IPS-18c (cell line): Measurements from ENCODE around the gene AQP9.
"Not testable (repeated sequence)": the region's sequence is repeated elsewhere in the genome, so short reads cannot be mapped to it uniquely, and the experiment has no call there.

Experiments
- H3K4me3 ChIP-seq: 2 replicates; pipeline ENCODE4 v1.7.0; 2013; ENCODE audit warnings: low read depth, mild to moderate bottlenecking, low read length, moderate library complexity; ENCODE audit not compliant: insufficient read depth
- H3K9me3 ChIP-seq: one replicate; pipeline ENCODE4 v1.6.1; 2013; ENCODE audit warnings: mild to moderate bottlenecking, low read length, moderate library complexity; ENCODE audit not compliant: control insufficient read depth, insufficient read depth

AQP9 gene

DNA sequence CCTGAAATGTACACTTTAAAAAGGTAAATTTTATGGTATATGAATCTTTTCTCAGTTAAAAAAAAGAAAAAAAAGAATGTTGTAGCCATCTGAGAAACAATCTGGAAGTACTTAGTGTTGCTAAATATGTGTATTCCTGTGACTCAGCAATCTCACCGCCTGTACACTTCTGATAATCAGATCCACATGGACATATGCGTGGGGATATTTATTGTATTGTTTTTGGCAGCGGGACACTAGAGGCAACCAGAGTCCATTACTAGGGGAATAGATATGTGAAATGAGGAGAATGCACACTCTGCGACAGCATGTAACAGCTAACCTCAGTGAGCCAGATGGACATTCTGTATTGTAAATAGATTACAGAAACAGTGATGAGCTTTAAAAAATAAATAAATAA, 65.4 kb downstream of the AQP9 start:
- peaks cover 2% of the 10 kb centered on the region for H3K9me3 ChIP-seq

GRCh38 chr15:58206151-58206550, 68.0 kb downstream of the AQP9 start:
- H3K4me3 ChIP-seq, result no peak overlapping the region
- H3K9me3 ChIP-seq, result peaks cover 2% of the 10 kb centered on the region

More for the DNA sequence above, 65.4 kb downstream of the AQP9 start:
- no peak overlapping the region for H3K4me3 ChIP-seq

DNA sequence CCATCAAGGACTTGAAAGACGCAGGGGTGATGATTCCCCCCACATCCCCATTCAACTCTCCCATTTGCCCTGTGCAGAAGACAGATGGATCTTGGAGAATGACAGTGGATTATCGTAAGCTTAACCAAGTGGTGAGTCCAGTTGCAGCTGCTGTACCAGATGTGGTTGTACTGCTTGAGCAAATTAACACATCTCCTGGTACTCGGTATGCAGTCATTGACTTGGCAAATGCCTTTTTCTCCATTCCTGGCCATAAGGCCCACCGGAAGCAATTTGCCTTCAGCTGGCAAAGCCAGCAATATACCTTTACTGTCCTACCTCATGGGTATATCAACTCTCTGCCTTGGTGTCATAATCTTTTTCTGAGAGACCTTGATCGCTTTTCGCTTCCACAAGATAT, 70.0 kb downstream of the AQP9 start:
- not testable (repeated sequence) for H3K4me3 ChIP-seq, H3K9me3 ChIP-seq

GRCh38 chr15:58209007-58209481, 70.9 kb downstream of the AQP9 start:
- not testable (repeated sequence) for H3K4me3 ChIP-seq, H3K9me3 ChIP-seq

DNA sequence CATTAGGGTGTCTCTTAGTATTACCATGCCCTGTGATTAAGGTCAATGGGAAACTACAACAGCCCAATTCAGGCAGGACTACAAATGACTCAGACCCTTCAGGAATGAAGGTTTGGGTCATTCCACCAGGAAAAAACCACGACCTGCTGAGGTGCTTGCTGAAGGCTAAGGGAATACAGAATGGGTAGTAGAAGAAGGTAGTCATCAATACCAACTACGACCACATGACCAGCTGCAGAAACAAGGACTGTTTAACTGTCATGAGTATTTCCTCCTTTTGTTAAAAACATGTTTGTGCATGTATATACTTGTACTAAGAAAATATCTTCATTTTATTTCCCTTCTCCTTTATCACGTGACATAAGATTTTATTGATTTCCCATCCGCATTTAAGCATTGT, 71.8 kb downstream of the AQP9 start:
- not testable (repeated sequence) for H3K9me3 ChIP-seq, H3K4me3 ChIP-seq

DNA sequence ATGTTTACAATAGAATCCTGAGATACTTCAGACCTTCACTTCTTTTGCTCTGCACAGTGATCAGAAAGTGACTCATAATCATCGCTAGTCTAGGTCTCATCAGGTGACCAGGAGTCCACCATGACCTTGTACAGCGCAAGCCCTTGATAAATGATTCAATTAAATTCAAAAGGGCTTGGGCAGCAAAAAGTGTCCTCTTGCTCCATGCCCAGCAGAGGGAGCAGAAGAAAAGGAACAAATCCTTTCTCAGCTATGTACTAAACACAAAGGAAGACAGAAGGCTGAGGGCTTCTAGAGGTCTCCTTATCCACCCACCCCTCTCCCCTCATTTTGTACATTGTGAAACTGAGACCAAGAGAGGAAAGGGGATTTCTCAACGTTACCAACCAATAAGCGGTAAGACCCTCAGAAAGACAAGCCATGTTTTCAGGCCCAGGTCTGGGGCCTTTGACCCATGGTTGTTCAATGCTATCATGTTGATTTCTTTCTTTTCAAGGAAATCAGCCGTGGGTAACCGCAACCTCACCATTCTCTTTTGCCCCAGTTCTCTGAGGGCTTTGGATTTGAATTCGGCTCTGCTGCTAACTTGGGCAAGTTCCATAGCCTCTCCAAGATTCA, 74.8 kb downstream of the AQP9 start:
- no peak overlapping the region for H3K4me3 ChIP-seq
- no peaks in the 10 kb centered on the region for H3K9me3 ChIP-seq

GRCh38 chr15:58213587-58214338, 75.6 kb downstream of the AQP9 start:
- Histone ChIP-seq H3K4me3 (no peak overlapping the region), H3K9me3 (no peaks in the 10 kb centered on the region)

DNA sequence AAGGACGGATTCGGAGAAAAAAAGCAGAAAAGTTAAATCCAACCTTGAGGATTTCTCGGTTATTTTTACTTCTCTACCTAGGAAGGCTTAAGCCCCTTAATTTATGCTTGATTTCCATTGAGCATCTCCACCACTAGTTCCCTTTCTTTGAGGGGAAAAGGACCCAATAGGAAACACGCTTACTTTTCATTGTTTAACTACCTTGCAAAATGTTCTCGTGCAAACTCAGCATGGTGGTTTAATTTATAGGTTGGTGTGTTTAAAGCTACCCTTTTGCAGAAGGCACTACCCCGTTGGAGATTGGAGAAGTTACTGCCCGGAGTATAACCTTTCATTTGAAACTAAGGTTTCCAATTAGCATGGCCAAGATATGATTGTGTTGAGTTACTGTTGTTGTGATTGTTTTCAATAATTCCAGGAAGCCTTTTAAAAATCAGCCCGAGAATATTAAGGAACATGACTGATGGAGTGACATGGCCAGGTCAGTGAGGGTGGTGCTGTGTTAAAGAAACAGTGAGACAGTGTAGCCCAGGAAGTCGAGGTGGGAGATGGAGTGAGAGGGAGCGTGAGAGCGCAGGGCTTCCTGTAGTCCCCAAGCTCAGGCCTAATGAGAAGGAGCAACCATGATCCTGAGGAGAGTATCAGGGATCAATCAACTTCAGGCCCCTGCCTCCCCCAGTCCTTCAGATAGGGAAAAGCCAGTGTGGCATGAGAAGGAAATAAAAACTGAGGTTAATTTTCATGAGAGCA, 76.6 kb downstream of the AQP9 start:
- no peak overlapping the region for H3K4me3 ChIP-seq

GRCh38 chr15:58217460-58217859, 79.3 kb downstream of the AQP9 start:
- no peak overlapping the region for H3K4me3 ChIP-seq
- H3K9me3 ChIP-seq, result no peaks in the 10 kb centered on the region

More for the DNA sequence above, 76.6 kb downstream of the AQP9 start:
- H3K9me3 ChIP-seq, result no peaks in the 10 kb centered on the region

DNA sequence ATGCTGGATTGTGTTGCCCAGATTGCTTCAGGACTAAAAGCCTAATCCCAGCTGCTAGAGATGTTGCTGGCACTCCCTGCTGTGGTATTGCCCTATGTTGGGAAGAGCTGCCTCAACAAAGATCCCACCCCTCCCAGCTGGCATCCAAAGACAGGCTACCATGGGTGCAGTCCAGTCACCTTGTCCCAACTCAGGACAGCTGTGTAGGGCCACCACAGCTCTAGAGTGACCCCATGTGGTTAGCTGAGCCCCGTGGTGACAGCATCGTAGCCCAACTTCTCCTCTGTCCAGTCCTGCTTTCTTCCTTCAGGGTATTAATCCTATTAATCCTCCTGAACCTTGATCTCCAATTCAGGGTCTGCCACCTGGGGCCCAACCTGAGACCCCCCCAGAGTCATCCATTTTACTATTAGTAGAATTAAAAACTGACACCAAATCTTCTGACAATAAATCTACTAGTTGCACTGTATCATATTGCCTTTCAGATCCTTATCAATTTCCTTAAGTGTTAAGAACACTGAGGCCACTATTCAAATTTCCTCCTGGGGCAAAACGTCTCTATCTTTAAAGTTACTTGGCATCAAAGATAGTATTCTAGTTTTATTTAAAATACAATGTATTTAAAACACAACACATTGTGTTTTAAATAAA, 83.5 kb downstream of the AQP9 start:
- Histone ChIP-seq H3K4me3 (no peak overlapping the region), H3K9me3 (no peaks in the 10 kb centered on the region)

- Histone ChIP-seq H3K9me3 (no peaks in the 10 kb centered on the region), H3K4me3 (no peak overlapping the region)
Observed at GRCh38 chr15:58222679-58223078, 84.5 kb downstream of the AQP9 start.

GRCh38 chr15:58223432-58223831, 85.3 kb downstream of the AQP9 start:
- H3K4me3 ChIP-seq, result no peak overlapping the region
- H3K9me3 ChIP-seq, result no peaks in the 10 kb centered on the region

DNA sequence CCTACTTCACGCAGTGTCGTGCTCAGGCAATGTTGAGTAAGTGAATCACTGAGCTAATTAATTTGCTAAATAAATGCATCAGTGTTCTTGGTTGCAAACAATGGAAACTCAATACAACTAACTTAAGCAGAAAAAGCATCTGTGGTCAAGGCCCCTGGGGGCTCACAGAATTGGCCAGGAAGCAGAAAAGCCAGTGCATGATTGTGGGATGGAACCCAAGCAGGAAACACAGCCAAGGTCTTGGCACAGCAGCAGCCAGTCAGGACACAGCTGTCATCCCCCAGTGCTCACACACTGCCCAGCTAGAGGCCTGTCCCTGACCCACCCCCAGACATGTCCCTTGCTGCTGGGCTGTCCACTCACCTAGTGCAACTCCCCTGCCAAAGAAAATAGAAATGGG, 85.9 kb downstream of the AQP9 start:
- Histone ChIP-seq H3K9me3 (no peaks in the 10 kb centered on the region), H3K4me3 (no peak overlapping the region)

- no peak overlapping the region for H3K4me3 ChIP-seq
- H3K9me3 ChIP-seq, result no peaks in the 10 kb centered on the region
Observed at GRCh38 chr15:58227706-58228543, 89.7 kb downstream of the AQP9 start.

DNA sequence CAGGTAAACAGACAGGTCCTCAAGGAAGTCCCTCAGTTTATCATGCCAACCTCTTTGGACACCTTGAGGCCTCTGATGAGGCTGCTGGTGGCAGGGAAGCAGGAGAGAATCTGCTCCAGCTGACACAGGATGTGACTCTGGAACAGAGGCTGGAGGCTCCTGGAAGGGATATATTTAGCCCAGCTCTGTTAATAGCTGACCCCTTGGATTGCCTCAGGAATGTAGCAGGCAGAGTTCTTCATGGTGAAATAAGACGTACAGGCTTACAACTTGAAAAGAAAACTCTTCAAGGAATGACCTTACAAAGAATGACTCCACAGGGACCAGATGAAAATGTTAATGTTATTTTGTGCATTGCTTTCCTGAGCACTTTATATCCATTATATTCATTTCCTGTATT, 90.5 kb downstream of the AQP9 start:
- H3K9me3 ChIP-seq, result no peaks in the 10 kb centered on the region
- no peak overlapping the region; the same call in 1 of the 2 replicates for H3K4me3 ChIP-seq

- Histone ChIP-seq H3K4me3 (no peak overlapping the region; the same call in 1 of the 2 replicates), H3K9me3 (no peaks in the 10 kb centered on the region)
Observed at GRCh38 chr15:58229297-58229768, 91.2 kb downstream of the AQP9 start.
